Measurements from ENCODE around the gene SOX1. TPM values are rescaled to one million over a fixed set of nuclear protein-coding genes. Genes with fewer than 3 reads are reported as not detected.

SOX1 gene
- total and polyA plus RNA-seq, 12 donors, result not detected

- H3K4me1 ChIP-seq, result peaks cover 0 to 16% (median 0%) of the 10 kb centered on the region in 9 donors
- intact Hi-C loops (cut with DNase I), result loop anchor here in 1 of 10 donors (10.0 kb wide), 1 partner anchor 343 kb away; no protein-coding TSS in a partner anchor
- H3K27me3 ChIP-seq, result peaks cover 26 to 97% (median 89%) of the 10 kb centered on the region in 7 donors
- no peak for DNase-seq
- no peak overlapping the region for H3K27ac ChIP-seq
- no peak for ATAC-seq
- TF ChIP-seq, protein P1, sequence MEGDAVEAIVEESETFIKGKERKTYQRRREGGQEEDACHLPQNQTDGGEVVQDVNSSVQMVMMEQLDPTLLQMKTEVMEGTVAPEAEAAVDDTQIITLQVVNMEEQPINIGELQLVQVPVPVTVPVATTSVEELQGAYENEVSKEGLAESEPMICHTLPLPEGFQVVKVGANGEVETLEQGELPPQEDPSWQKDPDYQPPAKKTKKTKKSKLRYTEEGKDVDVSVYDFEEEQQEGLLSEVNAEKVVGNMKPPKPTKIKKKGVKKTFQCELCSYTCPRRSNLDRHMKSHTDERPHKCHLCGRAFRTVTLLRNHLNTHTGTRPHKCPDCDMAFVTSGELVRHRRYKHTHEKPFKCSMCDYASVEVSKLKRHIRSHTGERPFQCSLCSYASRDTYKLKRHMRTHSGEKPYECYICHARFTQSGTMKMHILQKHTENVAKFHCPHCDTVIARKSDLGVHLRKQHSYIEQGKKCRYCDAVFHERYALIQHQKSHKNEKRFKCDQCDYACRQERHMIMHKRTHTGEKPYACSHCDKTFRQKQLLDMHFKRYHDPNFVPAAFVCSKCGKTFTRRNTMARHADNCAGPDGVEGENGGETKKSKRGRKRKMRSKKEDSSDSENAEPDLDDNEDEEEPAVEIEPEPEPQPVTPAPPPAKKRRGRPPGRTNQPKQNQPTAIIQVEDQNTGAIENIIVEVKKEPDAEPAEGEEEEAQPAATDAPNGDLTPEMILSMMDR (IDR thresholded peaks at IDR 0.05), result no peak
- H3K4me3 ChIP-seq, result no peak overlapping the region
- H3K36me3 ChIP-seq, result no peaks in the 10 kb centered on the region
- WGBS, 2 donors, result 39 to 55% methylated on average over 11 of the region's 11 CpGs
- H3K9me3 ChIP-seq, result no peaks in the 10 kb centered on the region
Observed at GRCh38 chr13:112101360-112101930, 34.5 kb downstream of the SOX1 start.

DNA sequence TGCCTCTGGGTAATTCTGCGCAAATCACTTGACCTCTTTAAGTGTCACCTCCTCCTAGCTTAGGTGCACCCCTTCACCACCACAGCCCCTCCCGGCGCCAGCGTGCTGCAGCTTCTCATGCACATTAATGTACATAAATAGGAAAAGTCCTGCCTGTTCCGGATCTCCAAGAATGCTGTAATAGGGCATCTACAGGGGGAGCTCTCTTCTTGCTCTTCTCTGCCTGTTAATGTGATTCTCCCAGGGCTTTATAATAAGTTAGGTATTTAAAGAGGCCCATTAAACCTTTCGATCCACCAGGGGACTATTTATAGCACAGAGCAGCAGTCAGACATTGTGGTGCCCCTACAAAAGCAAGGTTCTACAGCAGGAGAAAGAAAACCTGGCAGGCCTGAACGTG lies 35.3 kb downstream of the SOX1 start:
- Histone ChIP-seq H3K4me1 (peaks cover 0 to 18% (median 0%) of the 10 kb centered on the region in 9 donors), H3K27me3 (peaks cover 27 to 97% (median 90%) of the 10 kb centered on the region in 7 donors), H3K27ac (no peak overlapping the region), H3K4me3 (no peak overlapping the region), H3K36me3 (no peaks in the 10 kb centered on the region), H3K9me3 (no peaks in the 10 kb centered on the region)
- TF ChIP-seq, protein P1 (IDR thresholded peaks at IDR 0.05), result peak in 3 of 9 donors; percentile 15 to 27 (median 23)
- WGBS, 2 donors, result 13 to 14% methylated on average over 7 of the region's 7 CpGs
- ATAC-seq, result no peak
- no peak for DNase-seq
- intact Hi-C loops (cut with DNase I), result loop anchor here in 1 of 10 donors (10.0 kb wide), 1 partner anchor 343 kb away; no protein-coding TSS in a partner anchor

GRCh38 chr13:112103260-112103838 lies 36.4 kb downstream of the SOX1 start:
- peaks cover 0 to 18% (median 0%) of the 10 kb centered on the region in 9 donors for H3K4me1 ChIP-seq
- H3K4me3 ChIP-seq, result no peak overlapping the region
- H3K27ac ChIP-seq, result no peak overlapping the region
- no peaks in the 10 kb centered on the region for H3K9me3 ChIP-seq
- TF ChIP-seq, protein P1 (IDR thresholded peaks at IDR 0.05), result no peak
- DNase-seq (no peak), ATAC-seq (no peak)
- intact Hi-C loops (cut with DNase I), result loop anchor here in 1 of 10 donors (10.0 kb wide), 1 partner anchor 341 kb away; no protein-coding TSS in a partner anchor
- peaks cover 32 to 98% (median 91%) of the 10 kb centered on the region in 7 donors for H3K27me3 ChIP-seq
- H3K36me3 ChIP-seq, result no peaks in the 10 kb centered on the region
- WGBS, 2 donors, result 29 to 34% methylated on average over 16 to 19 of the region's 19 CpGs

GRCh38 chr13:112103961-112104880 lies 37.3 kb downstream of the SOX1 start:
- no peak for DNase-seq
- Histone ChIP-seq H3K27ac (no peak overlapping the region), H3K4me3 (no peak overlapping the region), H3K27me3 (peaks cover 32 to 100% (median 93%) of the 10 kb centered on the region in 7 donors), H3K36me3 (no peaks in the 10 kb centered on the region), H3K4me1 (peaks cover 0 to 18% (median 0%) of the 10 kb centered on the region in 9 donors), H3K9me3 (no peaks in the 10 kb centered on the region)
- WGBS, 2 donors, result 2% methylated on average over 73 to 76 of the region's 76 CpGs
- intact Hi-C loops (cut with DNase I), result loop anchor here in 1 of 10 donors (10.0 kb wide), 1 partner anchor 341 kb away; no protein-coding TSS in a partner anchor
- no peak for ATAC-seq
- TF ChIP-seq, protein P1 (IDR thresholded peaks at IDR 0.05), result no peak
